HCT116 (cell line): ENCODE measurements around the gene TBCCD1. TPM values are rescaled to one million over a fixed set of nuclear protein-coding genes. Genes with fewer than 3 reads are reported as not detected.
A peak's percentile ranks its signal among the peaks of the same experiment; 100 is the strongest.

Experiments
- ATAC-seq: fragments of 200-7000 bp; cut with Tn5 transposase; 2 replicates; pipeline ENCODE4 v1.9.1; 2020; ENCODE audit warnings: mild to moderate bottlenecking, moderate library complexity
- BruUV-seq: library from RNA; stranded (reverse); fragments of 400-500 nt; replicated peaks from 2 replicates; lab custom pipeline; 2021; lab: Mats Ljungman, UMichigan
- CTCF ChIA-PET: fragments of 300-600 bp; sonication (Branson Sonifier 250); formaldehyde crosslinking; loops from one replicate; lab custom pipeline; 2021; ENCODE audit warnings: antibody characterized with exemption; lab: Charles Lee
- POLR2A ChIA-PET: fragments of 300-600, 350-600 bp; sonication (Branson Sonifier 250); formaldehyde crosslinking; loops from one replicate; lab custom pipeline; 2021; ENCODE audit warnings: antibody characterized with exemption; lab: Charles Lee
- RAD21 ChIA-PET, 2 experiments: fragments of 300-600 bp; sonication (Branson Sonifier 250); formaldehyde crosslinking; loops; one replicate each; lab custom pipeline; 2023; ENCODE audit warnings: low total read pairs in 2 of 2; ENCODE audit not compliant: uncharacterized antibody in 2 of 2, unreplicated experiment in 2 of 2, low non-redundant PET in 1 of 2; lab: Charles Lee
- DNase-seq: peaks from one replicate; pipeline ENCODE4 v3.0.0-alpha.2; 2010; ENCODE audit warnings: low read depth, low spot score
- H2AFZ ChIP-seq: fragments of 200-600 bp; shearing (Covaris generic), sonication (generic); 2 replicates; pipeline ENCODE4 v1.6.1; 2017; ENCODE audit warnings: low read depth, mixed run types, mixed read lengths, antibody characterized with exemption, low read length; ENCODE audit not compliant: poor library complexity, severe bottlenecking
- H3K27ac ChIP-seq: 2 replicates; pipeline ENCODE4 v1.5.1; 2012; ENCODE audit warnings: low read depth, low read length
- H3K27me3 ChIP-seq: fragments of 200-600 bp; sonication (generic); 2 replicates; pipeline ENCODE4 v1.6.1; 2016; ENCODE audit warnings: mixed run types, low read length, mixed read lengths; ENCODE audit not compliant: insufficient read depth
- H3K36me3 ChIP-seq, 2 experiments: fragments of 200-500 bp in 1 of 2; fragments of 200-600 bp in 1 of 2; sonication (Bioruptor generic) in 1 of 2; sonication (generic) in 1 of 2; 2 replicates each; pipeline versions ENCODE4 v1.5.1 to v1.6.1; 2014 to 2016; ENCODE audit warnings: low read length in 2 of 2, inconsistent platforms in 1 of 2, mixed read lengths in 1 of 2, mixed run types in 1 of 2; ENCODE audit not compliant: insufficient read depth in 2 of 2, control insufficient read depth in 1 of 2
- H3K4me1 ChIP-seq, 2 experiments: fragments of 200-600 bp in 1 of 2; sonication (generic) in 1 of 2; 2 replicates each; pipeline versions ENCODE4 v1.5.1 to v1.6.1; 2012 to 2017; ENCODE audit warnings: low read length in 2 of 2, inconsistent platforms in 1 of 2, mild to moderate bottlenecking in 1 of 2, mixed read lengths in 1 of 2, mixed run types in 1 of 2, moderate library complexity in 1 of 2; ENCODE audit not compliant: insufficient read depth in 2 of 2, control insufficient read depth in 1 of 2
- H3K4me2 ChIP-seq: fragments of 200-600 bp; sonication (generic); 2 replicates; pipeline ENCODE4 v1.6.1; 2017; ENCODE audit warnings: mixed run types, low read length, mixed read lengths
- H3K4me3 ChIP-seq, 2 experiments: fragments of 200-600 bp in 1 of 2; sonication (generic) in 1 of 2; replicated peaks in 1 of 2; 2 replicates each; pipeline ENCODE4 v1.5.1; 2011 to 2016; ENCODE audit warnings: low read length in 2 of 2, control low read depth in 1 of 2, low read depth in 1 of 2, mild to moderate bottlenecking in 1 of 2, mixed read lengths in 1 of 2, mixed run types in 1 of 2
- H3K79me2 ChIP-seq: fragments of 200-600 bp; sonication (generic); 2 replicates; pipeline ENCODE4 v1.6.1; 2017; ENCODE audit warnings: mild to moderate bottlenecking, mixed run types, low read length, moderate library complexity, mixed read lengths; ENCODE audit not compliant: insufficient read depth
- H3K9ac ChIP-seq: fragments of 200-600 bp; sonication (generic); 2 replicates; pipeline ENCODE4 v1.6.1; 2016; ENCODE audit warnings: low read length, mixed read lengths
- H3K9me2 ChIP-seq: fragments of 200-600 bp; sonication (generic), shearing (Covaris generic); 2 replicates; pipeline ENCODE4 v1.6.1; 2017; ENCODE audit warnings: mixed run types, mild to moderate bottlenecking, moderate library complexity; ENCODE audit not compliant: insufficient read depth
- H3K9me3 ChIP-seq, 2 experiments: fragments of 200-500 bp in 1 of 2; fragments of 200-600 bp in 1 of 2; sonication (Bioruptor generic) in 1 of 2; sonication (generic) in 1 of 2; 2 replicates each; pipeline ENCODE4 v1.6.1; 2014 to 2017; ENCODE audit warnings: low read length in 2 of 2, mixed read lengths in 2 of 2, inconsistent platforms in 1 of 2, low read depth in 1 of 2, mild to moderate bottlenecking in 1 of 2, mixed run types in 1 of 2, moderate library complexity in 1 of 2; ENCODE audit not compliant: control insufficient read depth in 1 of 2, insufficient read depth in 1 of 2
- H4K20me1 ChIP-seq: fragments of 200-600 bp; sonication (generic), shearing (Covaris generic); 2 replicates; pipeline ENCODE4 v1.6.1; 2017; ENCODE audit warnings: mixed run types, mild to moderate bottlenecking, moderate library complexity; ENCODE audit not compliant: insufficient read depth
- CBX3 ChIP-seq: IDR thresholded peaks from 2 replicates; pipeline ENCODE4 v1.6.1; 2012; ENCODE audit warnings: low read depth
- CEBPB ChIP-seq: IDR thresholded peaks from 2 replicates; pipeline ENCODE4 v1.6.1; 2012; ENCODE audit warnings: low read depth
- EGR1 ChIP-seq: IDR thresholded peaks from 2 replicates; pipeline ENCODE4 v1.6.1; 2012; ENCODE audit warnings: low read depth
- ELF1 ChIP-seq: IDR thresholded peaks from 2 replicates; pipeline ENCODE4 v1.6.1; 2012; ENCODE audit warnings: low read depth, borderline replicate concordance
- EZH2 ChIP-seq: fragments of 200-600 bp; sonication (generic); IDR thresholded peaks from 2 replicates; pipeline ENCODE4 v1.6.1; 2017; ENCODE audit warnings: antibody characterized with exemption, mixed run types
- POLR2A ChIP-seq: IDR thresholded peaks from 2 replicates; pipeline ENCODE4 v1.7.0; 2011; ENCODE audit warnings: borderline replicate concordance; ENCODE audit not compliant: insufficient read depth, insufficient read length; ENCODE audit errors: extremely low read depth
- POLR2AphosphoS5 ChIP-seq: IDR thresholded peaks from 2 replicates; pipeline ENCODE4 v1.6.1; 2011; ENCODE audit warnings: mild to moderate bottlenecking, low read depth, low read length, moderate library complexity
- RAD21 ChIP-seq: IDR thresholded peaks from 2 replicates; pipeline ENCODE4 v1.6.1; 2012; ENCODE audit warnings: low read depth, mild to moderate bottlenecking
- SRF ChIP-seq: IDR thresholded peaks from 2 replicates; pipeline ENCODE4 v1.6.1; 2012; ENCODE audit warnings: low read depth
- TCF7L2 ChIP-seq: IDR thresholded peaks from 2 replicates; pipeline ENCODE4 v1.7.0; 2011; ENCODE audit warnings: borderline replicate concordance, inconsistent platforms; ENCODE audit not compliant: insufficient read depth, insufficient read length; ENCODE audit errors: extremely low read depth
- YY1 ChIP-seq: IDR thresholded peaks from 2 replicates; pipeline ENCODE4 v1.6.1; 2011; ENCODE audit warnings: low read length, low read depth, moderate library complexity, mild to moderate bottlenecking; ENCODE audit not compliant: insufficient replicate concordance; ENCODE audit errors: extremely low read depth
- ZNF274 ChIP-seq: fragments of 200-500 bp; sonication (Bioruptor generic); IDR thresholded peaks from 2 replicates; pipeline ENCODE4 v1.6.1; 2014; ENCODE audit warnings: mild to moderate bottlenecking, low read depth, low read length, inconsistent platforms
- intact Hi-C: fragments of 100-400 bp; cut with micrococcal nuclease; formaldehyde crosslinking; loops from 2 replicates; pipeline ENCODE4 v1.10.0; 2022
- total RNA-seq: library from RNA; stranded (reverse); gene quantifications from one replicate; pipeline ENCODE4 v1.2.1, GENCODE V29; 2021; ENCODE audit not compliant: unreplicated experiment
- TF ChIP-seq, protein P1 (sequence below): IDR thresholded peaks from 2 replicates; pipeline ENCODE4 v1.6.1; 2012
- TF ChIP-seq, protein P2 (sequence below): IDR thresholded peaks from 2 replicates; pipeline ENCODE4 v1.6.1; 2012
- TF ChIP-seq, protein P3 (sequence below), 3 experiments: fragments of 200-600 bp in 1 of 3; sonication (generic) in 1 of 3; IDR thresholded peaks in 2 of 3; conservative IDR thresholded peaks in 1 of 3; 2 replicates each; pipeline ENCODE4 v1.5.1; 2012 to 2017; ENCODE audit warnings: low read depth in 2 of 3, low read length in 2 of 3, antibody characterized with exemption in 1 of 3, borderline replicate concordance in 1 of 3, control low read depth in 1 of 3, mild to moderate bottlenecking in 1 of 3, mixed read lengths in 1 of 3, mixed run types in 1 of 3, moderate library complexity in 1 of 3; ENCODE audit not compliant: insufficient read depth in 1 of 3

Gene TBCCD1
- total RNA-seq, 1 experiment from 2014 or later = 16.8 TPM

DNA sequence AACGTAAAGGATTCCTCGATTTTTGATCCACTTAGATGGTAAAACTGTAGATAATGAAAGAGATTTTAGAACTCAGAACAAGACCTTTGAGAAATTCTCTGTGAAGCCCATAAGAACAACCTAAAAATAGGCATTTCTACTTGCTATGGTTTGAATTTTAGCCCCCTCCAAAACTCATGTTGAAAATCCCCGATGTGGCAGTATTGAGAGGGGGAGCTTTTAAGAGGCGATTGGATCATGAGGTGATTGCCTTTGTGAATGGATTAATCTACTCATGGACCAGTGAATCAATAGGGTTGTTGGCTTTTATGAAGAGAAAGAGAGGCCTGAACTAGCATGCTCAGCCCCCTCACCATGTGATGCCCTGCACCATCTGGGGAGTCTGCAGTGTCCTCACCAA lies 25.5 kb upstream of the TBCCD1 start:
- no peaks in the 10 kb centered on the region for H3K9me2 ChIP-seq
- ChIA-PET CTCF (no interaction called here), POLR2A (no interaction called here), RAD21 (no interaction called here)
- no peaks in the 10 kb centered on the region for H3K36me3 ChIP-seq
- peaks cover 16 to 24% of the 10 kb centered on the region in 2 experiments for H3K4me1 ChIP-seq
- no peaks in the 10 kb centered on the region for H4K20me1 ChIP-seq
- no peaks in the 10 kb centered on the region for H3K27me3 ChIP-seq
- H3K9ac ChIP-seq = no peak overlapping the region
- ATAC-seq = no peak
- no peaks in the 10 kb centered on the region for H3K79me2 ChIP-seq
- H3K4me2 ChIP-seq = no peak overlapping the region
- no peak overlapping the region for H2AFZ ChIP-seq
- DNase-seq = no peak
- BruUV-seq = no TSS peak
- TF ChIP-seq CEBPB (no peak), CBX3 (no peak), YY1 (no peak)
- no peak overlapping the region for H3K4me3 ChIP-seq
- intact Hi-C loops = no loop called here
- no peak overlapping the region for H3K27ac ChIP-seq
- no peaks in the 10 kb centered on the region for H3K9me3 ChIP-seq

DNA sequence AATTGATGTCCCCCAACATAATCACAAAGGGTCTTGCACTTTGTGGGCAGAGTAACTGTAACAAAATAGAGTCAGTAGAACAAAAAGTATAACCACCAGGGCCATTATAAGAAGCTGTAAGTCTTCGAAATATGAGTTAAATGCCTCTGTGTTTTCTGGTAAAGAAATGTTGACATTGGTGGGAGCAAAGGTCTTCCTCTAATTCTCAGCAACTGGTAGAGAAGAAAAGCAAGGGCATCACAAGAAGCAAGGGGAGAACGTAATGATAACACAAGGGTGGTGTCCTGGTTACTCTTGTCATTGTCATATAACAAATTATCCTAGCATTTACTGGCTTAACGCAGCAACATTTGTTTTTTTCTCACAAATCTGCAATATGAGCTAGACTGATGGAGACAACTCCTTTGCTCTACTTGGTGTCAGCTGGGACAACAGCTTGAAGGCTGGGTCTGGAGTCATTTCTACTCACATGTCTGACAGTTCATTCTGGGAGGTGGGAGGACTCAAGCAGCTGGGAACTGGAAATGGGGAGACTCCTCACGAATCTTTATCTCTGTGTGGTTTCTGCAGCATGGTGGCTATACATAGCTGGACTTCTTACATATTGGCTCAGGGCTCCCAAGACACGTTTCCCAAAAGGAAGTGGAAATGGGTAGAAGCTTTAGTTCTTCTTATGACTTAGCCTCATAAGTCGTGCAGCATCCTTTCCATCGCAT lies 23.6 kb upstream of the TBCCD1 start:
- intact Hi-C loops = no loop called here
- H3K4me1 ChIP-seq = peaks cover 16 to 24% of the 10 kb centered on the region in 2 experiments
- H3K9me2 ChIP-seq = no peaks in the 10 kb centered on the region
- H3K27ac ChIP-seq = no peak overlapping the region
- H3K4me3 ChIP-seq = no peak overlapping the region
- H3K79me2 ChIP-seq = no peaks in the 10 kb centered on the region
- ChIA-PET POLR2A (interaction anchor here (0.7 to 2.8 kb wide), 3 partner anchors 20 to 193 kb away, joined by 3 to 9 read pairs (median 3); partner anchors contain the start of gene DNAJB11), CTCF (interaction anchor here (2.0 to 3.0 kb wide), 3 partner anchors 24 to 231 kb away, joined by 8 to 14 read pairs (median 14); no protein-coding TSS in a partner anchor), RAD21 (no interaction called here)
- H3K36me3 ChIP-seq = 0 out of 4 replicates have a peak, but pooled peaks cover 2 to 5% of the 10 kb centered on the region in 2 experiments
- H4K20me1 ChIP-seq = no peaks in the 10 kb centered on the region
- no peaks in the 10 kb centered on the region for H3K27me3 ChIP-seq
- peak overlapping the region; percentile 57; the same call in 1 of the 2 replicates for H3K4me2 ChIP-seq
- no peak overlapping the region for H3K9ac ChIP-seq
- H2AFZ ChIP-seq = no peak overlapping the region
- H3K9me3 ChIP-seq = no peaks in the 10 kb centered on the region
- ATAC-seq = no peak
- BruUV-seq = no TSS peak
- DNase-seq = no peak
- TF ChIP-seq POLR2AphosphoS5 (no peak), TCF7L2 (no peak), RAD21 (no peak), YY1 (no peak), POLR2A (no peak), SRF (no peak), EZH2 (no peak), ZNF274 (no peak), ELF1 (no peak), EGR1 (no peak)
- TF ChIP-seq, protein P1, sequence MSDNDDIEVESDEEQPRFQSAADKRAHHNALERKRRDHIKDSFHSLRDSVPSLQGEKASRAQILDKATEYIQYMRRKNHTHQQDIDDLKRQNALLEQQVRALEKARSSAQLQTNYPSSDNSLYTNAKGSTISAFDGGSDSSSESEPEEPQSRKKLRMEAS = no peak; the same call in 1 of the 2 replicates
- TF ChIP-seq, protein P2, sequence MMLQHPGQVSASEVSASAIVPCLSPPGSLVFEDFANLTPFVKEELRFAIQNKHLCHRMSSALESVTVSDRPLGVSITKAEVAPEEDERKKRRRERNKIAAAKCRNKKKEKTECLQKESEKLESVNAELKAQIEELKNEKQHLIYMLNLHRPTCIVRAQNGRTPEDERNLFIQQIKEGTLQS = no peak
- TF ChIP-seq, protein P3, sequence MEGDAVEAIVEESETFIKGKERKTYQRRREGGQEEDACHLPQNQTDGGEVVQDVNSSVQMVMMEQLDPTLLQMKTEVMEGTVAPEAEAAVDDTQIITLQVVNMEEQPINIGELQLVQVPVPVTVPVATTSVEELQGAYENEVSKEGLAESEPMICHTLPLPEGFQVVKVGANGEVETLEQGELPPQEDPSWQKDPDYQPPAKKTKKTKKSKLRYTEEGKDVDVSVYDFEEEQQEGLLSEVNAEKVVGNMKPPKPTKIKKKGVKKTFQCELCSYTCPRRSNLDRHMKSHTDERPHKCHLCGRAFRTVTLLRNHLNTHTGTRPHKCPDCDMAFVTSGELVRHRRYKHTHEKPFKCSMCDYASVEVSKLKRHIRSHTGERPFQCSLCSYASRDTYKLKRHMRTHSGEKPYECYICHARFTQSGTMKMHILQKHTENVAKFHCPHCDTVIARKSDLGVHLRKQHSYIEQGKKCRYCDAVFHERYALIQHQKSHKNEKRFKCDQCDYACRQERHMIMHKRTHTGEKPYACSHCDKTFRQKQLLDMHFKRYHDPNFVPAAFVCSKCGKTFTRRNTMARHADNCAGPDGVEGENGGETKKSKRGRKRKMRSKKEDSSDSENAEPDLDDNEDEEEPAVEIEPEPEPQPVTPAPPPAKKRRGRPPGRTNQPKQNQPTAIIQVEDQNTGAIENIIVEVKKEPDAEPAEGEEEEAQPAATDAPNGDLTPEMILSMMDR (IDR thresholded peaks at IDR 0.05 in 2 of 3, conservative IDR thresholded peaks at IDR 0.05 in 1 of 3; ENCODE audit: borderline replicate concordance in 1 of 3, insufficient read depth in 1 of 3, low read depth in 2 of 3, low read length in 2 of 3) = no peak
